IPS DF 4.7 (cell line): ENCODE measurements around the gene TEX48.

Source experiments
- DNase-seq: peaks from one replicate; pipeline ENCODE4 v3.0.0-alpha.2; 2013; ENCODE audit warnings: low spot score; ENCODE audit errors: extremely low read depth

Gene TEX48

GRCh38 chr9:114681594-114682332 is at the start of gene TEX48:
TEX48 (minus strand) TSS chr9:114682192; CDS start chr9:114671723, 10,469 bp downstream.
- no peak for DNase-seq

GRCh38 chr9:114731701-114732100 is 49.7 kb upstream of the TEX48 start:
- DNase-seq: no peak

- no peak for DNase-seq
Observed at GRCh38 chr9:114729706-114730105, 47.7 kb upstream of the TEX48 start.

- no peak for DNase-seq
Observed at GRCh38 chr9:114725930-114726329, 43.9 kb upstream of the TEX48 start.

- no peak for DNase-seq
Observed at GRCh38 chr9:114724744-114725143, 42.8 kb upstream of the TEX48 start.

- DNase-seq: no peak
Observed at GRCh38 chr9:114723931-114724330, 41.9 kb upstream of the TEX48 start.

GRCh38 chr9:114722937-114723620 is 41.1 kb upstream of the TEX48 start:
- no peak for DNase-seq

GRCh38 chr9:114722081-114722621 is 40.2 kb upstream of the TEX48 start:
- no peak for DNase-seq

- no peak for DNase-seq
Observed at GRCh38 chr9:114721491-114722079, 39.6 kb upstream of the TEX48 start.

GRCh38 chr9:114720086-114720676 is 38.2 kb upstream of the TEX48 start:
- no peak for DNase-seq

GRCh38 chr9:114719290-114719689 is 37.3 kb upstream of the TEX48 start:
- DNase-seq: no peak

GRCh38 chr9:114718801-114719221 is 36.8 kb upstream of the TEX48 start:
- DNase-seq: no peak

- no peak for DNase-seq
Observed at GRCh38 chr9:114717908-114718486, 36.0 kb upstream of the TEX48 start.

- no peak for DNase-seq
Observed at GRCh38 chr9:114709636-114710035, 27.6 kb upstream of the TEX48 start.

- DNase-seq: no peak
Observed at GRCh38 chr9:114706711-114707110, 24.7 kb upstream of the TEX48 start.

- no peak for DNase-seq
Observed at GRCh38 chr9:114701988-114702387, 20.0 kb upstream of the TEX48 start.

GRCh38 chr9:114697951-114698351 is 16.0 kb upstream of the TEX48 start:
- no peak for DNase-seq

GRCh38 chr9:114696814-114697544 is 15.0 kb upstream of the TEX48 start:
- no peak for DNase-seq

GRCh38 chr9:114695948-114696347 is 14.0 kb upstream of the TEX48 start:
- no peak for DNase-seq

GRCh38 chr9:114694719-114695269 is 12.8 kb upstream of the TEX48 start:
- no peak for DNase-seq
